PC-3 (cell line): ENCODE measurements around the gene EPHB2. TPM values are rescaled to one million over a fixed set of nuclear protein-coding genes. Genes with fewer than 3 reads are reported as not detected.

ENCODE experiments used
- ATAC-seq: fragments of 200-7000 bp; cut with Tn5 transposase; 2 replicates; pipeline ENCODE4 v1.9.1; 2020; ENCODE audit warnings: mild to moderate bottlenecking, moderate library complexity
- BruUV-seq: library from RNA; stranded (reverse); fragments of 400-500 nt; replicated peaks from 2 replicates; lab custom pipeline; 2021; lab: Mats Ljungman, UMichigan
- CTCF ChIA-PET: fragments of 300-600 bp; sonication (Branson Sonifier 250); formaldehyde crosslinking; loops from one replicate; lab custom pipeline; 2022; ENCODE audit warnings: antibody characterized with exemption; lab: Charles Lee
- POLR2A ChIA-PET: fragments of 300-600 bp; sonication (Branson Sonifier 250); formaldehyde crosslinking; loops from one replicate; lab custom pipeline; 2022; ENCODE audit warnings: antibody characterized with exemption; ENCODE audit not compliant: unreplicated experiment; lab: Charles Lee
- DNase-seq: peaks from one replicate; pipeline ENCODE4 v3.0.0-alpha.2; 2015
- H2AFZ ChIP-seq: fragments of 300-600 bp; sonication (generic); 2 replicates; pipeline ENCODE4 v1.6.0; 2016; ENCODE audit warnings: antibody characterized with exemption, low read length
- H3F3A ChIP-seq: fragments of 300-600 bp; sonication (generic); one replicate; pipeline ENCODE4 v1.6.0; 2017; ENCODE audit warnings: antibody characterized with exemption, low read length, control low read depth, mild to moderate bottlenecking; ENCODE audit not compliant: unreplicated experiment
- H3K27ac ChIP-seq: fragments of 300-600 bp; sonication (generic); 2 replicates; pipeline ENCODE4 v1.5.1; 2016; ENCODE audit warnings: mild to moderate bottlenecking, low read length
- H3K27me3 ChIP-seq: fragments of 300-600 bp; sonication (generic); 2 replicates; pipeline ENCODE4 v1.6.1; 2016; ENCODE audit warnings: low read length, mixed read lengths
- H3K36me3 ChIP-seq: fragments of 300-600 bp; sonication (generic); 2 replicates; pipeline ENCODE4 v1.6.1; 2016; ENCODE audit warnings: low read depth, mixed run types, low read length, mixed read lengths
- H3K4me1 ChIP-seq: fragments of 300-600 bp; sonication (generic); 2 replicates; pipeline ENCODE4 v1.5.1; 2016; ENCODE audit warnings: low read length; ENCODE audit not compliant: insufficient read depth
- H3K4me2 ChIP-seq: fragments of 300-600 bp; sonication (generic); 2 replicates; pipeline ENCODE4 v1.6.0; 2016; ENCODE audit warnings: low read length
- H3K4me3 ChIP-seq: fragments of 300-600 bp; sonication (generic); 2 replicates; pipeline ENCODE4 v1.5.1; 2016; ENCODE audit warnings: mild to moderate bottlenecking, low read length, mixed read lengths
- H3K79me2 ChIP-seq: fragments of 300-600 bp; sonication (generic); 2 replicates; pipeline ENCODE4 v1.6.1; 2017; ENCODE audit warnings: low read length, mixed read lengths
- H3K9ac ChIP-seq: fragments of 300-600 bp; sonication (generic); 2 replicates; pipeline ENCODE4 v1.6.0; 2016; ENCODE audit warnings: mild to moderate bottlenecking, low read length
- H3K9me2 ChIP-seq: fragments of 300-600 bp; sonication (generic); replicated peaks from 2 replicates; pipeline ENCODE4 v1.6.1; 2016; ENCODE audit warnings: mixed run types, low read length, mixed read lengths
- H3K9me3 ChIP-seq: fragments of 300-600 bp; sonication (generic); 2 replicates; pipeline ENCODE4 v1.6.1; 2016; ENCODE audit warnings: low read length, mixed read lengths
- H4K20me1 ChIP-seq: fragments of 300-600 bp; sonication (generic); 2 replicates; pipeline ENCODE4 v1.6.1; 2016; ENCODE audit warnings: low read length, mixed read lengths
- EZH2 ChIP-seq: fragments of 300-600 bp; sonication (generic); IDR thresholded peaks from one replicate; pipeline ENCODE4 v1.6.1; 2017; ENCODE audit warnings: antibody characterized with exemption, mild to moderate bottlenecking, low read length; ENCODE audit not compliant: unreplicated experiment
- EZH2phosphoT487 ChIP-seq: fragments of 300-600 bp; sonication (generic); IDR thresholded peaks from 2 replicates; pipeline ENCODE4 v1.6.1; 2018; ENCODE audit warnings: mild to moderate bottlenecking, antibody characterized with exemption, low read length, borderline replicate concordance
- intact Hi-C: fragments of 100-400 bp; cut with micrococcal nuclease; formaldehyde crosslinking; loops from 2 replicates; pipeline ENCODE4 v1.9.0; 2023
- total RNA-seq: library from RNA; depleted of rRNA; stranded (reverse); fragments of >200 nt; gene quantifications from 2 replicates; pipeline ENCODE4 v1.2.3, GENCODE V29; 2014
- TF ChIP-seq, protein P1 (sequence below): fragments of 300-600 bp; sonication (generic); conservative IDR thresholded peaks from 2 replicates; pipeline ENCODE4 v1.5.1; 2017; ENCODE audit warnings: antibody characterized with exemption, low read depth, mild to moderate bottlenecking, low read length

The EPHB2 gene
- total RNA-seq, 1 experiment from 2014 or later: 23.2 TPM

DNA sequence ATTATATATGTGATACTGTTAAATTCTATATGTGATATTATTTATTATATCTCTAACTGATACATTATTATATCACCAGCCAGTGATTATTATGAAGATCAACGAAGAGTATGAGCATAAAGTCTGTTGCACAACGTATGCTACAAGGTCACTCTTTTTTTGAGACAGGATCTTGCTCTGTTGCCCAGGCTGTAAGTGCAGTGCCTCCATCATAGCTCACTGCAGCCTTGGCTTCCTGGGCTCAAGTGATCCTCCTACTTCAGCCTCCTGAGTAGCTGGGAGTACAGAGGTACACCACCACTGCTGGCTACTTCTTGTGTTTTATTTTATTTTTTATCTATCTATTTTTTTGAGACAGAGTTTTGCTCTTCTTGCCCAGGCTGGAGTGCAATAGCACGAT, 14.0 kb upstream of the EPHB2 start:
- POLR2A ChIA-PET: no interaction called here
- Histone ChIP-seq H3K9me3 (no peaks in the 10 kb centered on the region), H3K4me2 (no peak overlapping the region), H4K20me1 (no peaks in the 10 kb centered on the region), H3F3A (no peaks in the 10 kb centered on the region), H2AFZ (no peak overlapping the region), H3K4me1 (no peaks in the 10 kb centered on the region), H3K79me2 (no peaks in the 10 kb centered on the region), H3K9ac (no peak overlapping the region), H3K4me3 (no peak overlapping the region), H3K9me2 (no peaks in the 10 kb centered on the region), H3K27me3 (no peaks in the 10 kb centered on the region), H3K27ac (no peak overlapping the region), H3K36me3 (no peaks in the 10 kb centered on the region)
- no TSS peak for BruUV-seq
- TF ChIP-seq, protein P1, sequence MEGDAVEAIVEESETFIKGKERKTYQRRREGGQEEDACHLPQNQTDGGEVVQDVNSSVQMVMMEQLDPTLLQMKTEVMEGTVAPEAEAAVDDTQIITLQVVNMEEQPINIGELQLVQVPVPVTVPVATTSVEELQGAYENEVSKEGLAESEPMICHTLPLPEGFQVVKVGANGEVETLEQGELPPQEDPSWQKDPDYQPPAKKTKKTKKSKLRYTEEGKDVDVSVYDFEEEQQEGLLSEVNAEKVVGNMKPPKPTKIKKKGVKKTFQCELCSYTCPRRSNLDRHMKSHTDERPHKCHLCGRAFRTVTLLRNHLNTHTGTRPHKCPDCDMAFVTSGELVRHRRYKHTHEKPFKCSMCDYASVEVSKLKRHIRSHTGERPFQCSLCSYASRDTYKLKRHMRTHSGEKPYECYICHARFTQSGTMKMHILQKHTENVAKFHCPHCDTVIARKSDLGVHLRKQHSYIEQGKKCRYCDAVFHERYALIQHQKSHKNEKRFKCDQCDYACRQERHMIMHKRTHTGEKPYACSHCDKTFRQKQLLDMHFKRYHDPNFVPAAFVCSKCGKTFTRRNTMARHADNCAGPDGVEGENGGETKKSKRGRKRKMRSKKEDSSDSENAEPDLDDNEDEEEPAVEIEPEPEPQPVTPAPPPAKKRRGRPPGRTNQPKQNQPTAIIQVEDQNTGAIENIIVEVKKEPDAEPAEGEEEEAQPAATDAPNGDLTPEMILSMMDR: no peak
- no peak for TF ChIP-seq EZH2
- TF ChIP-seq EZH2phosphoT487: no peak
- ATAC-seq: no peak
- DNase-seq: no peak
- intact Hi-C loops: no loop called here
- CTCF ChIA-PET: no interaction called here

DNA sequence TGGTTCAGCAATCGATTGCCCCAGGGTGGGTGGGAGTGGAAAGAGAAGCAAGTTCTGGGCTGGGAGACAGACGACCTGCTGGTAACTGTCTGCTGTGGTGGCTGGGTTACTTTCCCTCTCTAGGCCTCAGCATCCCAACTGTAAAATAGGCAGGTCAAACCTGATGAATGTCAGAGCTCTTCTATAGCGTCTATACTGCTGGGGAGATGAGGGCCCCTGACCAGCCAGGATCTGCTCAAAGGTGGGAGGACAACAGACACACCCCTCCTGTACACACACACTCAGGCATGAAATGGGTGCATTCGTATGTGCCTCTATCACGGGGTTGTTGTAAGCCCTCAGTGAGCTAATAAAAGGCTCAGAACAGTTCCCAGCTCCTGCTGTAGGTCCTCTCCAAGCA, 12.7 kb upstream of the EPHB2 start:
- H3K9me2 ChIP-seq: no peaks in the 10 kb centered on the region
- no peaks in the 10 kb centered on the region for H3K9me3 ChIP-seq
- H3K27me3 ChIP-seq: no peaks in the 10 kb centered on the region
- H3K79me2 ChIP-seq: no peaks in the 10 kb centered on the region
- no peak overlapping the region for H3K27ac ChIP-seq
- intact Hi-C loops: no loop called here
- no peak overlapping the region for H3K4me2 ChIP-seq
- H3K4me3 ChIP-seq: no peak overlapping the region
- H3K9ac ChIP-seq: no peak overlapping the region
- ChIA-PET POLR2A (interaction anchor here (0.7 kb wide), 1 partner anchor 59 kb away, joined by 3 read pairs; no protein-coding TSS in a partner anchor), CTCF (no interaction called here)
- no TSS peak for BruUV-seq
- H3K36me3 ChIP-seq: no peaks in the 10 kb centered on the region
- no peak overlapping the region for H2AFZ ChIP-seq
- H3K4me1 ChIP-seq: peaks cover 6% of the 10 kb centered on the region; the same call in 1 of the 2 replicates
- ATAC-seq: no peak
- DNase-seq: no peak
- no peaks in the 10 kb centered on the region for H4K20me1 ChIP-seq
- TF ChIP-seq, protein P1: no peak
- TF ChIP-seq EZH2: no peak
- TF ChIP-seq EZH2phosphoT487: no peak
- no peaks in the 10 kb centered on the region for H3F3A ChIP-seq

DNA sequence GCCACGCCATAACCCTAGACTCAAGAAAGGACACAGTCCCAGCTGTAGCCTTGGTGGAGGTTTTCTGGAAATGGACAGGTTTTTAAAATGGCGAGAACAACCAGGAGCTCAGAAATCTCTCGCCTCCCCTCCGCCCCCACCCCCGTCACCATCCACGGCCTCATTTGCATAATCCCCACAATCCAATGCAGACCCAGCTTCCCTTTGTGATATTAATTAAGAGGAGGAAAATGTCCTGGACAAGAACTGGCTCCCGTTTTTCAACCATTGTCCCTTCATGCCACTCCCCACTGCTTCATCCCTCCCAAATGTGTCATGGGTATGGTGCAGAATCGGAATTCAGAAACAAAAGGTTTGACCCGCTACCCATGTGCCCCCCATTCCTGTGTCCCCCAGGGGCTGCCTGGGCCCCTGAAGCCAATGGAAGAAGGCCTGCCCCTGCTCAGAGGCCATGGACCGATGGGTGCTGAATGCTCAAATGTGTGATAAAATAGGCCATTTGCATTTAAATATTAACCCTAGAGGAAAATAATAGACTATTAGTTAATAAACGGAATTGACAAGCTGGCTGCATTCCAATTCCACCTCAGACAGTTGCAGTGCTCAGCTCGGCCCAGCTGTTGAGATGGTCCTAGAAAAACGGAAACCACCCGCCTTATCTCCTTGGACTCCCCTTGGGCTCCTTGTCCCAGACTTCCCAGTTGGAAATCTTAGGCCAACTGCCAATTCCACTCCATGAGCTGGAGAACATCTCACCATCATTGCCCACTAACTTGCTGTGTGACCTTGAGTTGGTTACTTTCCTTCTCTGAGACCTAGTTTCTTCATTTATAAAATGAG, 10.7 kb upstream of the EPHB2 start:
- CTCF ChIA-PET: no interaction called here
- Histone ChIP-seq H3K27me3 (no peaks in the 10 kb centered on the region), H3K36me3 (no peaks in the 10 kb centered on the region), H3K4me2 (no peak overlapping the region), H3K27ac (no peak overlapping the region), H3K9me2 (no peaks in the 10 kb centered on the region), H3K4me3 (no peak overlapping the region), H3K4me1 (peaks cover 10% of the 10 kb centered on the region; the same call in 1 of the 2 replicates), H3K9me3 (no peaks in the 10 kb centered on the region), H3K9ac (no peak overlapping the region), H3K79me2 (no peaks in the 10 kb centered on the region), H2AFZ (no peak overlapping the region), H3F3A (no peaks in the 10 kb centered on the region), H4K20me1 (no peaks in the 10 kb centered on the region)
- BruUV-seq: no TSS peak
- no peak for DNase-seq
- POLR2A ChIA-PET: no interaction called here
- TF ChIP-seq, protein P1: no peak
- TF ChIP-seq EZH2phosphoT487 (no peak), EZH2 (no peak)
- no peak for ATAC-seq
- intact Hi-C loops: no loop called here
